H1 (cell line): ENCODE results near the gene SNAP29. TPM values are rescaled to one million over a fixed set of nuclear protein-coding genes. Genes with fewer than 3 reads are reported as not detected.

Experiments used
- CTCF ChIA-PET: fragments of 300-600 bp; sonication (Branson Sonifier 250); formaldehyde crosslinking; loops from one replicate; lab custom pipeline; 2021; ENCODE audit not compliant: partially characterized antibody; lab: Charles Lee
- POLR2A ChIA-PET: fragments of 300-600 bp; sonication (Branson Sonifier 250); formaldehyde crosslinking; loops from one replicate; lab custom pipeline; 2021; ENCODE audit warnings: inconsistent platforms; ENCODE audit not compliant: partially characterized antibody; lab: Charles Lee
- DNase-seq, 2 experiments: peaks; one replicate each; pipeline versions ENCODE4 v3.0.0 to v3.0.0-alpha.2; 2010 to 2022; ENCODE audit warnings: low spot score in 2 of 2, low read depth in 1 of 2, mixed read lengths in 1 of 2
- FAIRE-seq: peaks from 2 replicates; lab custom pipeline; 2011; peaks lifted over from hg19 to GRCh38; lab: Jason Lieb, UNC
- H2AFZ ChIP-seq: 2 replicates; pipeline ENCODE4 v1.8.1; 2012; ENCODE audit warnings: low read length, inconsistent platforms
- H2AK5ac ChIP-seq: 2 replicates; pipeline ENCODE4 v1.6.1; 2013; ENCODE audit warnings: low read depth, low read length
- H2BK120ac ChIP-seq: replicated peaks from 2 replicates; pipeline ENCODE3; 2013; ENCODE audit warnings: low read depth, low read length, inconsistent platforms
- H2BK12ac ChIP-seq: 2 replicates; pipeline ENCODE4 v1.6.1; 2013; ENCODE audit warnings: low read depth, low read length
- H2BK15ac ChIP-seq: 2 replicates; pipeline ENCODE4 v1.6.1; 2013; ENCODE audit warnings: low read length
- H2BK20ac ChIP-seq: 2 replicates; pipeline ENCODE4 v1.6.1; 2013; ENCODE audit warnings: low read length
- H2BK5ac ChIP-seq: 2 replicates; pipeline ENCODE4 v1.6.1; 2013; ENCODE audit warnings: low read depth, low read length
- H3K14ac ChIP-seq: 2 replicates; pipeline ENCODE4 v1.6.1; 2013; ENCODE audit warnings: inconsistent platforms; ENCODE audit not compliant: insufficient read length
- H3K18ac ChIP-seq: 2 replicates; pipeline ENCODE4 v1.6.1; 2013; ENCODE audit warnings: low read length; ENCODE audit errors: extremely low read depth
- H3K23ac ChIP-seq: 2 replicates; pipeline ENCODE4 v1.6.1; 2013; ENCODE audit warnings: inconsistent platforms; ENCODE audit not compliant: insufficient read length
- H3K23me2 ChIP-seq: 2 replicates; pipeline ENCODE4 v1.6.1; 2013; ENCODE audit warnings: low read depth, low read length
- H3K27ac ChIP-seq: 2 replicates; pipeline ENCODE4 v1.6.1; 2011; ENCODE audit warnings: low read depth, low read length, inconsistent platforms
- H3K27me3 ChIP-seq, 4 experiments: replicated peaks in 1 of 4; 1 replicate in 1 of 4; 2 replicates in 3 of 4; pipeline versions ENCODE4 v1.6.1 to v1.8.1; 2011 to 2013; ENCODE audit warnings: low read length in 3 of 4, mild to moderate bottlenecking in 3 of 4, inconsistent platforms in 2 of 4, mixed read lengths in 2 of 4, moderate library complexity in 1 of 4; ENCODE audit not compliant: control insufficient read depth in 3 of 4, insufficient read depth in 3 of 4; ENCODE audit errors: extremely low read depth in 1 of 4
- H3K36me3 ChIP-seq, 4 experiments: 2 replicates each; pipeline versions ENCODE4 v1.6.1 to v1.8.1; 2011 to 2013; ENCODE audit warnings: mild to moderate bottlenecking in 4 of 4, low read length in 3 of 4, moderate library complexity in 2 of 4, control low read depth in 1 of 4, inconsistent platforms in 1 of 4; ENCODE audit not compliant: insufficient read depth in 4 of 4, control insufficient read depth in 2 of 4
- H3K4ac ChIP-seq: replicated peaks from 2 replicates; pipeline ENCODE3; 2013; ENCODE audit warnings: low read length, low read depth, mixed read lengths, inconsistent platforms; ENCODE audit not compliant: insufficient read length
- H3K4me1 ChIP-seq, 4 experiments: replicated peaks in 1 of 4; 1 replicate in 1 of 4; 2 replicates in 3 of 4; pipeline versions ENCODE4 v1.6.1 to v1.8.1; 2011 to 2013; ENCODE audit warnings: low read length in 3 of 4, inconsistent platforms in 2 of 4, mixed read lengths in 1 of 4; ENCODE audit not compliant: insufficient read depth in 4 of 4, control insufficient read depth in 3 of 4
- H3K4me2 ChIP-seq, 2 experiments: 2 replicates each; pipeline versions ENCODE4 v1.6.1 to v1.8.1; 2011 to 2013; ENCODE audit warnings: low read depth in 2 of 2, low read length in 2 of 2, control low read depth in 1 of 2, inconsistent platforms in 1 of 2, mild to moderate bottlenecking in 1 of 2; ENCODE audit not compliant: insufficient read depth in 1 of 2
- H3K4me3 ChIP-seq, 4 experiments: fragments of 200-600, 300-600 bp in 1 of 4; sonication (generic), shearing (Covaris generic), sonication (Bioruptor Twin) in 1 of 4; 2 replicates each; pipeline versions ENCODE4 v1.5.1 to v1.8.1; 2011 to 2016; ENCODE audit warnings: low read length in 4 of 4, low read depth in 3 of 4, control low read depth in 2 of 4, inconsistent platforms in 2 of 4, mild to moderate bottlenecking in 2 of 4, mixed read lengths in 1 of 4, moderate library complexity in 1 of 4; ENCODE audit not compliant: insufficient read depth in 2 of 4; ENCODE audit errors: extremely low read depth in 1 of 4
- H3K56ac ChIP-seq: replicated peaks from 2 replicates; pipeline ENCODE3; 2013; ENCODE audit warnings: low read depth, mild to moderate bottlenecking, mixed read lengths, low read length, inconsistent platforms; ENCODE audit not compliant: insufficient read length
- H3K79me1 ChIP-seq: 2 replicates; pipeline ENCODE4 v1.6.1; 2013; ENCODE audit warnings: low read depth, low read length, control low read depth
- H3K79me2 ChIP-seq, 2 experiments: 2 replicates each; pipeline versions ENCODE4 v1.6.1 to v1.8.1; 2012 to 2013; ENCODE audit warnings: low read length in 2 of 2, mild to moderate bottlenecking in 2 of 2, inconsistent platforms in 1 of 2; ENCODE audit not compliant: insufficient read depth in 2 of 2, control insufficient read depth in 1 of 2
- H3K9ac ChIP-seq, 4 experiments: replicated peaks in 1 of 4; 1 replicate in 1 of 4; 2 replicates in 3 of 4; pipeline versions ENCODE4 v1.6.1 to v1.8.1; 2011 to 2013; ENCODE audit warnings: low read depth in 3 of 4, low read length in 3 of 4, control low read depth in 2 of 4, mild to moderate bottlenecking in 2 of 4, moderate library complexity in 2 of 4, inconsistent platforms in 1 of 4; ENCODE audit errors: extremely low read depth in 1 of 4
- H3K9me3 ChIP-seq, 2 experiments: 2 replicates each; pipeline versions ENCODE4 v1.6.1 to v1.8.1; 2012 to 2013; ENCODE audit warnings: mild to moderate bottlenecking in 2 of 2, moderate library complexity in 2 of 2, control low read depth in 1 of 2, inconsistent platforms in 1 of 2, low read depth in 1 of 2, low read length in 1 of 2, mixed read lengths in 1 of 2; ENCODE audit not compliant: insufficient read depth in 2 of 2
- H4K20me1 ChIP-seq, 2 experiments: replicated peaks in 1 of 2; 2 replicates each; pipeline versions ENCODE3 to v1.8.1; 2011 to 2013; ENCODE audit warnings: inconsistent platforms in 2 of 2, low read length in 2 of 2, mild to moderate bottlenecking in 1 of 2; ENCODE audit not compliant: insufficient read depth in 2 of 2, control insufficient read depth in 1 of 2
- H4K5ac ChIP-seq: 2 replicates; pipeline ENCODE4 v1.6.1; 2013; ENCODE audit warnings: low read length, low read depth, mixed read lengths, inconsistent platforms; ENCODE audit not compliant: insufficient read length
- H4K8ac ChIP-seq: 2 replicates; pipeline ENCODE4 v1.8.0; 2013; ENCODE audit warnings: mild to moderate bottlenecking, moderate library complexity, low read length, inconsistent platforms; ENCODE audit not compliant: insufficient read depth; ENCODE audit errors: extremely low read depth
- H4K91ac ChIP-seq: replicated peaks from 2 replicates; pipeline ENCODE3; 2013; ENCODE audit warnings: low read length, mixed read lengths, inconsistent platforms; ENCODE audit not compliant: insufficient read length
- CTCF ChIP-seq, 3 experiments: IDR thresholded peaks; 1 replicate in 2 of 3; 2 replicates in 1 of 3; pipeline versions ENCODE4 v1.5.1 to v1.6.1; 2011; ENCODE audit warnings: low read length in 3 of 3, mild to moderate bottlenecking in 3 of 3, inconsistent platforms in 2 of 3, low read depth in 1 of 3, moderate library complexity in 1 of 3; ENCODE audit not compliant: insufficient read depth in 1 of 3; ENCODE audit errors: control extremely low read depth in 1 of 3
- EGR1 ChIP-seq: IDR thresholded peaks from 2 replicates; pipeline ENCODE4 v1.6.1; 2011; ENCODE audit warnings: low read depth, low read length, borderline replicate concordance
- EP300 ChIP-seq, 2 experiments: IDR thresholded peaks; 1 replicate in 1 of 2; 2 replicates in 1 of 2; pipeline ENCODE4 v1.6.1; 2011 to 2012; ENCODE audit warnings: low read depth in 2 of 2, low read length in 2 of 2, mild to moderate bottlenecking in 2 of 2, borderline replicate concordance in 1 of 2, inconsistent platforms in 1 of 2, moderate library complexity in 1 of 2
- GABPA ChIP-seq: IDR thresholded peaks from 2 replicates; pipeline ENCODE4 v1.6.1; 2011; ENCODE audit warnings: mild to moderate bottlenecking, low read length, moderate library complexity, borderline replicate concordance; ENCODE audit not compliant: insufficient read depth
- SAP30 ChIP-seq: fragments of 300-600 bp; sonication (generic); IDR thresholded peaks from 2 replicates; pipeline ENCODE4 v1.7.1; 2012; ENCODE audit warnings: low read length, moderate library complexity, mild to moderate bottlenecking, inconsistent platforms; ENCODE audit not compliant: insufficient read depth, insufficient replicate concordance
- TAF1 ChIP-seq: IDR thresholded peaks from 2 replicates; pipeline ENCODE4 v1.6.1; 2011; ENCODE audit warnings: mild to moderate bottlenecking, low read depth, low read length
- WGBS, 2 experiments: shearing (Covaris generic) in 1 of 2; methylation state at CpG; one replicate each; pipeline versions ENCODE4 v1.1.6 to v1.1.7; 2013 to 2015; ENCODE audit warnings: low lambda C conversion rate in 2 of 2, mixed read lengths in 2 of 2, inconsistent platforms in 1 of 2, low coverage in 1 of 2, missing lambda C conversion rate in 1 of 2; ENCODE audit not compliant: insufficient replicate concordance in 2 of 2, insufficient coverage in 1 of 2, insufficient read length in 1 of 2; ENCODE audit errors: extremely low coverage in 1 of 2, missing lambda C conversion rate in 1 of 2; 5-methylcytosine and 5-hydroxymethylcytosine counted together
- polyA plus RNA-seq, 7 experiments: library from polyadenylated mRNA; depleted of rRNA in 3 of 7; stranded (reverse) in 5 of 7; unstranded in 2 of 7; fragments of >200 nt in 5 of 7; fragments of 200-250 nt in 2 of 7; gene quantifications; 1 replicate in 5 of 7; 2 replicates in 1 of 7; 4 replicates in 1 of 7; pipeline versions ENCODE4 v1.2.1 to v1.2.3, GENCODE V29; 2011 to 2013; ENCODE audit warnings: missing spikeins in 2 of 7, mixed read lengths in 2 of 7
- total RNA-seq: library from RNA; stranded (reverse); fragmentation: NEBNext Ultra II Directional; extraction: Animal tissue kit (Norgen Biotek cat#: 25700); gene quantifications from 2 replicates; pipeline ENCODE4 v1.2.1, GENCODE V29; 2021

SNAP29 gene
- total and polyA plus RNA-seq, 2 of the 8 experiments (the other 6 are each of a cell fraction or from before 2014, with no cell fraction given), result 11.8 to 15.0 TPM

GRCh38 chr22:20823264-20823663 lies 35.5 kb upstream of the SNAP29 start:
- 91% methylated on average over 1 of the region's 1 CpG; no CpG with 5 or more reads in 1 of the 2 experiments for WGBS, 2 experiments
- H3K4me2 ChIP-seq, result no peak overlapping the region
- TF ChIP-seq EGR1 (no peak), EP300 (IDR thresholded peaks at IDR 0.05; ENCODE audit: borderline replicate concordance in 1 of 2, low read depth in 2 of 2, low read length in 2 of 2) (no peak), GABPA (no peak), TAF1 (no peak), SAP30 (no peak), CTCF (IDR thresholded peaks at IDR 0.05; ENCODE audit: control extremely low read depth in 1 of 3, insufficient read depth in 1 of 3, low read depth in 1 of 3, low read length in 3 of 3) (no peak)

More at GRCh38 chr22:20823264-20823663, 35.5 kb upstream of the SNAP29 start:
- POLR2A ChIA-PET, result no interaction called here
- Histone ChIP-seq H4K8ac (no peak overlapping the region), H2BK5ac (no peak overlapping the region), H3K4me3 (no peak overlapping the region), H3K27ac (no peak overlapping the region), H3K23ac (no peak overlapping the region), H3K4ac (no peak overlapping the region), H2BK12ac (no peak overlapping the region), H3K27me3 (no peaks in the 10 kb centered on the region), H2BK120ac (no peak overlapping the region), H3K79me1 (no peaks in the 10 kb centered on the region), H3K79me2 (no peaks in the 10 kb centered on the region), H4K91ac (no peak overlapping the region), H3K18ac (no peak overlapping the region), H3K36me3 (peaks cover 0 to 2% (median 0%) of the 10 kb centered on the region in 4 experiments; a peak in 2 of 8 replicates), H2AK5ac (no peak overlapping the region), H3K14ac (no peak overlapping the region), H4K20me1 (peaks cover 0 to 1% of the 10 kb centered on the region in 2 experiments), H3K56ac (no peak overlapping the region), H4K5ac (no peak overlapping the region), H3K23me2 (no peaks in the 10 kb centered on the region; the same call in 1 of the 2 replicates), H3K4me1 (no peaks in the 10 kb centered on the region), H2AFZ (no peak overlapping the region), H2BK15ac (no peak overlapping the region), H2BK20ac (no peak overlapping the region), H3K9me3 (no peaks in the 10 kb centered on the region), H3K9ac (no peak overlapping the region)
- CTCF ChIA-PET, result interaction anchor here (0.6 to 1.2 kb wide), 3 partner anchors 19 to 162 kb away, joined by 3 to 4 read pairs (median 3); no protein-coding TSS in a partner anchor
- FAIRE-seq (no peak), DNase-seq (no peak)
